HG03442 (cell line): ENCODE measurements around the gene ZNF529.
"Not testable (repeated sequence)": the region's sequence is repeated elsewhere in the genome, so short reads cannot be mapped to it uniquely, and the experiment has no call there.

Experiments
- ATAC-seq: cut with Tn5 transposase; IDR thresholded peaks from one replicate; pipeline ENCODE4 v1.9.1; 2021; ENCODE audit warnings: mild to moderate bottlenecking, moderate library complexity; ENCODE audit not compliant: unreplicated experiment

Gene ZNF529

DNA sequence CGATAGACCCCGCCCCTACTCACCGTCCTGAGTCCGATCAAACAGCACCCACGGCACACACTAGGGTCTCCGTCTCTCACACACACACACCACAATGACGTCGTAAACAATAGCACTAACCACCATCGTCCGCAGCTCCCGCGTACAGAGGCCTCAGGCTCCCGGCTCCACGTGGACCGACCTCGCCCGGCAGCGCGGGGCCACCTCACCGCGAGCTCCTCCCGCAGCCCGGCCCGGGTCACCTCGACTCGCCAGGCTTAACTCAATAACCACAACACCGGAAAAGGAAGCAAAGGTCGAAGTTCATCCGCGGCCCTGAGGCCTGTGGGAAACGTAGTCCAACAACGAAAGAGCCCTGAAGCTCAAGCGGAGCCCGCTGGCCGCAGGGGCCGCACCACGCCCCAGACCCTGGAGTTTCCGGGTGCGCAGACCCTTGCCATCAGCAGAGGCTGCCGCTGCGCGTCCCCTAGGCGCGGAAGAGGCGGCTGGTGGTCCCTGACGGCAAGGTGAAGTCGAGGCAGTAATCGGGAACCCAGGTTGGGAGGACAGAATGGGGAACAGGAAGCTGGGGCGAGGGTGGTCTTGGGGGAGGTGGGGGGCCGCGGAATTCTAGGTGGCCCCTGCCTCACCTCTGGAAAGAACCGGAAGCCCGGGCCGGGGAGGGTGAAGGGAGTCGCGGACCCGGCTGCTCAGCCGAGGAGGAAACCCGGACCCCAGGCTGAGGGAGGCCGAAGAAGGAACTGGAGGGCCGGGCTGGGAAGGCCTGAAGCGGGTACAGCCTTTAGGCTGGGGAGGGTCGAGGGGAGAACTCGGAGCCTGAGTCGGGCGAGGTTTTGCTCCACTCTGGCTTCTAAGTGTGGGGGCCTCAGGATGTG is at the start of gene ZNF529:
TSS of gene ZNF529 (minus strand) at position 273 of the 875 bp plus-strand sequence. CDS start 946 bp downstream, outside the sequence.
- peak; percentile 80 for ATAC-seq

DNA sequence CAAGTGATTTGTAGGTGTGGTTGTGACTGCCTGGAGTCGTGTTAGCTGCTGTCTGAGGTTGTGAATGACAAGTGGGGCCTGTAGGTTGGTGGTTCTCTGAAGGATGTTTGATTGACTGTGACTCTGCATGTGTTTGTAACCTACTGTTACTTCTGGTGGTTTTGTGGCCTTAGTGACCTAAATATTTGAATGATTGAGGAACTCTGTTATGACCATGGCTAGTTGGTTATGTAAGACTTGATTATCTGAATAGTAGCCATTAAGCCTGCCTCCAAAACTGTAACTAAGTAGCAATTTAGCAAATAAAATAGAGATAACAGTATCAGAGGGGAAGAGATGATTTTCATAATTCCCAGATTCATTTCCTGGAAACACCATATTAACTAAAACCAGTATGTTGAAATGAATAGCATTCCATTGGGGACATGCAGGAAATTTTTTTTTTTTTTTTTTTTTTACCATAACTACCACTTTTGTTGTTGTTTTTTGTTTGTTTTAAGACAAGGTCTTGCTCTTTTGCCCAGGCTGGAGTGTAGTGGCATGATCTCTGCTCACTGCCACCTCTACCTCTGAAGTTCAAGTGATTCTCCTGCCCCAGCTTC is 32.9 kb upstream of the ZNF529 start:
- ATAC-seq: peak; percentile 5

DNA sequence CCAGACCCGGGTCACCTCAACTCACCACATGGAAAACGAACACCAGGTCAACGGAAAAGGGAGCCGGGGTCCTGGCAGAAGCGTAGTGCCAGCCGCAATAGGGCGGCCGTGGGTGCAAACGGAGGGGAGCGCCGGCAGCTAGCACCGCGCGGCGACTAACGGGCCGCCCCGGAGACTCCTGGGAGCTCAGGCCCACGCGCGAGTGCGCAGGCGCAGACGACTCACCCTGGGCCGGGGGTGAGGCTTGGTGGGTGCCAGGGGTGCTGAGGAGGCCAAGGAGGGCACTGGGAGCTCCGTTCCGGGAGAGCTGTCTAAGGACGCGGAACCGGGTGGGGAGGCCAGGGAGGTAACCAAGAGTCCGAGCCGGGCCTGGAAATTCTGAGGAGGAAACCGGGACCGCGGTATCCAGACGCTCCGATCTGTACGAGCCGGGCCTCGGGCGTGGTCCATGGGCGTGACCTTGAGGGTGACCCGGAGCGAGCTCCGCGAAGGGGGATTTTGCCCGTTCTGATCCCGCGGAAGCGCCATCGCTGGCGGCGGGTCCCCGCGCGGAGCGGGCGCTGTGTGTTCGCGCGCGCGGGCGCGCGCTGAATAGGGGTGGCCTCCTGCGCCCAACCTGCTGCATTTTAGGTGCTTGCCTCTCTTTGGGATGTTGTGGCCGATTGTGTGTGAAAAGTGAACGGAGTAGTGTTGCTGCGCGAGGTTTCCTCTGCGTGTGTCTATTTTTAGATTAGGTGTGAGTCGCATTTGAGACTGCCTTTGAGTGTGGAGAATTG is 32.2 kb upstream of the ZNF529 start, which contains the start of gene ZNF382:
TSS of gene ZNF382 (plus strand) at position 213 of the 776 bp plus-strand sequence. CDS start 4,602 bp downstream, outside the sequence.
- ATAC-seq: peak; percentile 61

- peak; percentile 73 for ATAC-seq
Measured at GRCh38 chr19:36604656-36605100, 31.6 kb upstream of the ZNF529 start.

GRCh38 chr19:36602681-36603080 is 29.6 kb upstream of the ZNF529 start:
- ATAC-seq: not testable (repeated sequence)

GRCh38 chr19:36579255-36579654 is 6.2 kb upstream of the ZNF529 start:
- no peak for ATAC-seq

DNA sequence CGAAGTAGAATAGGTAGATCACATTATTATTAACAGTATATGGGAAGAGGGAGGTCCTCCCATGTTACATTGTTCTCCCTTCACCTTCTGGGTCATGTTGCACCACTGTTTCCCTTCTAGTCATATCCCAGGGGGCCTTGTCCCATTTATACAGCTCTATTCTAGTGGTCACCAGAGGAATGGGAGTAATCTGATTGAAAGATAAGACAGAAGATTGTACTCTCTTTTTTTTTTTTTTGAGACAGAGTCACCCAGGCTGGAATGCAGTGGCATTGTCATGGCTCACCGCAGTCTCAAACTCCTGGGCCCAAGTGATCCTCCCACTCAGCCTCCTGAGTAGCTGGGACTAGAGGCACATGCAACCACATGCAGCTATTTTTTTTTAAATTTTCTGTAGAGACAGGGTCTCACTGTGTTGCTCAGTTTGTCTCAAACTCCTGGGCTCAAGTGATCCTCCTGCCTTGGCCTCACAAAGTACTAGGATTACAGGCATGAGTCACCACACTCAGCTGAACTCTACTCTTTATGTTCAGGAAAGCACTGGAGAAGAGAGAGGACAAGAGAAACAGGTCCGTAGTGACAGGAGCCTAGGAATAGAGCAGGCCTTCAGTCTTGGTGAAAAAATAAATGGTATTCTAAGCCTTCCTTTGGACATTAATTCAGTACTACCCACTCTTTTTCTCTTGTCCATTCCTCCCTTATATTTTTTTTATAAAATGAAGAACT is 4.3 kb upstream of the ZNF529 start:
- no peak for ATAC-seq

DNA sequence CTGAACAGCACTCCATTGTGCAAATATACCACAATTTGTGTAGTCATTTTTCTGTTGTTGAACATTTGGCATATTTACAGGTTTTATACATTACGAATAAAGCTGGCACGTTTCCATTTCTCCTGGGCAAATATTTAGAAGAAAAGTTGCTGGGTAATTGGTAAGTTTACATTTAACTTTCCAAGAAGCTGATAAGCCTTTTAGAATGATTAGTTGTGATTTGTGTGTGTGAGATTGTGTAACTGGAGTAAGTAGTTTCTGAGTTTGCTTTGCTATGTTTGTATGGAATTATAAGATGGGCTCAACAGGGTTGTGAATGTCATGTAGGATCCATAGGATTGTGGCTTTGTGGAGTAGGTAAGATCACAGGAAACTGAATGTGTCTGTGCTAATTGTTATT is 1.6 kb upstream of the ZNF529 start:
- ATAC-seq: no peak

- ATAC-seq: peak; percentile 3
Measured at GRCh38 chr19:36573895-36574720, 1.0 kb upstream of the ZNF529 start.

DNA sequence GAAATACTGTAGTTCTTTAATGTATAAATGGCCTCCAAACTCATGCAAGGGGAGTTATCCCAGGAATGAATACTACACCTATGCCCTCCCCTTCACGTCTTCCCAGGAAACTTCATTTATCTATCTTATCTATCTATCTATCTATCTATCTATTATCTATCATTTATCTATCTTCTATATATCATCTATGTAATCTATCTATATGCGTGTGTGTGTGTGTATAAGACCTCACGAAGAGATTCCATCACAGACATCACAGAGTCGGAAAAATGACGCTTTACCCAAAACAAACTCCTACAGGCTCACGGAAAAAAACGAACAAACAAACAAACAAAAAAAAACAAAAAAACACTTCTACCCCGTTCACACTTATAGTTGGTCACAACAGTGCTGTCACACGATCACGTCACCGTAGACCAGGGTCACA is 486 bp downstream of the ZNF529 start:
- ATAC-seq: no peak

DNA sequence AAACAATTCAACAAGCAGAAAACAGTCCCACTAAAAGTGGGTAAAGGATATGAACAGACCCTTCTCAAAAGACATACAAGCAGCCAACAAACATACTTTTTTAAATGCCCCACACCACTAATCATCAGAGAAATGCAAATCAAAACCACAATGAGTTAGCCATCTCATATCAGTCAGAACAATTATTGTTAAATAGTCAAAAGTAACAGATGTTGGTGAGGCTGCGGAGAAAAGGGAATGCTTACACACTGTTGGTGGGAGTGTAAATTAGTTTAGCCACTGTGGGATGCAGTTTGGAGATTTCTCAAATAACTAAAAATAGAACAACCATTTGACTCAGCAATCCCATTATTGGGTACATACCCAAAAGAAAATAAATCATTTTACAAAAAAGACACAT is 8.7 kb downstream of the ZNF529 start:
- no peak for ATAC-seq

DNA sequence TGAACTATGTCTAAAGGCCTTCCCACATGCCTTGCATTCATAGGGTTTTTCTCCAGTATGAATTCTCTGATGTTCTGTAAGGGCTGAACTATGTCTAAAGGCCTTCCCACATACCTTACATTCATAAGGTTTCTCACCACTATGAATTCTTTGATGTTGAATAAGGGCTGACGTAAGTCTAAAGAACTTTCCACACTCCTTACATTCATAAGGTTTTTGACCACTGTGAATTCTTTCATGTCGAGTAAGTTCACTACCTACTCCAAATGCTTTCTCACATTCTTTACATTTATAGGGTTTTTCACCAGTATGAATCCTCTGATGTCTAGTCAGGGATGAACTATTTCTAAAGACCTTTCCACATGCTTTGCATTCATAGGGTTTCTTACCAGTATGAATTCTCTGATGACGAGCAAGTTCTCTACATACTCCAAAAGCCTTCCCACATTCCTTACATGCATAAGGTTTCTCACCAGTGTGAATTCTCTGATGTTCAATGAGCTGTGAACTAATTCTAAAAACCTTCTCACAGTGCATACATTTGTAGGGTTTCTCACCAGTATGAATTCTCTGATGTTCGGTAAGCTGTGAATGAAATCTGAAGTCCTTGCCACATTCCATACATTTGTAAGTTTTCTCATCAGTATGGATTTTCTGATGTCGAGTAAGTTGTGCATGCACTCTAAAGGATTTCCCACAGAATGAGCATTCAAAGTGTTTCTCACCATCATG is 25.9 kb downstream of the ZNF529 start:
- ATAC-seq: no peak

GRCh38 chr19:36528921-36529518 is 44.1 kb downstream of the ZNF529 start:
- peak; percentile 14 for ATAC-seq

DNA sequence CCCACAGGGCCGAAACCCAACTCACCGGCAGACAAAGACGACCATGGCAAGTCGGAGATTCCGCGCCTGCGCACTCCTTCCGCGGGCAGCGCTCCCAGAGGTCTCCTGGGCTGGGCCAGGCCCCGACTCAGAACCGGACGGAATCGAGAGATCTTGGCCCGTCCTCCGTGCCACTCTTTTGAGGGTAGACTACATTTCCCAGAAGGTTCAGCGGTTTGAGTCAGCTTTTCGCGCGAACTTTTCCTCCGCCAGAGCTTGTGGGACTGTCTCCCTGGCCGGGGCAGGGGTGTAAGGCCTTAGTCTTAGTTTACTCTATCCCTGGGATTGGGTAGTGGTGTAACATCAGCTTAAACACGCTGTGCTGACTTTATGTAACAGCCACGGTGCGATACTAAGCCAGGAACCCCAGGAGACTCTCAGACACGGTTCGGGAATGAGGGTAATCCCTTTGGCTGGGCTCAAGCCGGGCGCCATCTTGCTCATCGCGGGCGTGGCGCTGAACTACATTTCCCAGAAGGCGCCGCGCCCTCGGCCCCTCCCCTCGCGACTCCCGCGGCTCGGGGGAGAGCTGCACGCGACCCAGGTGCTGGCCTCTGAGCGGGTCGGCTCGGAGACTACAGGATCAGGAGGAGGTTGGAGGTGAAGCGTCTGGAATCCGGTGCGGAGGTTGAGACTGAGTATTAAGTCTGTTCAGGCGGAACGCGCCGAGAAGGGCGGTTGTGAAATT is 44.7 kb downstream of the ZNF529 start, which contains the start of gene ZNF260:
TSS of gene ZNF260 (minus strand) at position 78 of the 727 bp plus-strand sequence. CDS start 13,033 bp downstream, outside the sequence.
- peak; percentile 82 for ATAC-seq

DNA sequence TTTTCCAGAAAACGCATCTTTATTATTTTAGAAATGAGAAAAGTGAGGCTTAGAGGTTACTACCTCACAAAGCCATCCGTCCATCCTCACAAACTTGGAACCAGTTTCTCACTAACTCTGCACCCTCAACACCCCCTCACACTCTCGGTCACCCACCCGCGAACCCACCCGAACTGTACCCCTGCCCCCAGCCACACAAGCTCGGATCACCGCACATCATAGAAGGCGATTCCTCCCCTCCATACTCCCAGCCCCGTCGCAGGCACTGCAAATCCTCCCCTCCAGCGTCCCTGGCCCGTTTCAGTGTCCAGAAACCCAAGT is 45.3 kb downstream of the ZNF529 start:
- ATAC-seq: no peak

DNA sequence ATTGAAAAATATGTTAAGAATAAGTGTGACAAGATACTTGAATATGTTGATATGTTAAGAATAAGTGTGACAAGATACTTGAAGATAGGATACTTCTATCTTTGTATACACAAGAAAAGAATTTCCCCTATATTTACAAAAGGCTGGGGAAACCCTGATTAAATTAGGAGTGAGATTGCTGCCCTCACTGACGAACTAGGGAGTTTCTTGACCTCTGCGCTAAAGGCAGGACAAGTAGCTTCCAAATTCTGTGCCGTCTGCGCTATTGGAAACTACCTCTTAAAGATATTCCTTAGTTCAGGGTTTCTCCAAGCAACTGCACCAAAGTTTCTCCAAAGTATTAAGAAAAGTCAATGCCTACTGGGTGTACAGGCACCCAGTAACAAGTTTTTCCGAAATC is 45.8 kb downstream of the ZNF529 start:
- ATAC-seq: no peak

- ATAC-seq: no peak
Measured at GRCh38 chr19:36526581-36526980, 46.5 kb downstream of the ZNF529 start.

DNA sequence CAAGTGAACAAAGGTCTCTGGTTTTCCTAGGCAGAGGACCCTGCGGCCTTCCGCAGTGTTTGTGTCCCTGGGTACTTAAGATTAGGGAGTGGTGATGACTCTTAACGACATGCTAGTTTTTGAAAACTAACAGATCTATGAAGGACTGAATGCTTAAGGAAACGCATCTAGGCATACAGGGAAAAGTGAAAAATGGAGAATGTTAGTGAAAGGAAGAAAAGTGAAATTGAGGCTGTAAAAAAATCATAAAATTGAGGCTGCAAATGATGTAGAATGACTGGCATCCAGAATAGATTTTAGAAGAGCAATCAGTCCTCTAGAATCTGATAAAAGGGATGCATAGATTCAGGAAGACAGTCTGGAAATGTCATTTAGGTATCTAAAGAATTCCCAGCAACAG is 48.5 kb downstream of the ZNF529 start:
- ATAC-seq: no peak
